GM12874 (cell line): ENCODE results near the gene DGKI.

Experiments used
- TF ChIP-seq, protein P1 (sequence below): IDR thresholded peaks from 2 replicates; pipeline ENCODE4 v1.5.1; 2011; ENCODE audit warnings: low read depth, mild to moderate bottlenecking, control low read depth, low read length, moderate library complexity; ENCODE audit not compliant: insufficient read depth

The DGKI gene

DNA sequence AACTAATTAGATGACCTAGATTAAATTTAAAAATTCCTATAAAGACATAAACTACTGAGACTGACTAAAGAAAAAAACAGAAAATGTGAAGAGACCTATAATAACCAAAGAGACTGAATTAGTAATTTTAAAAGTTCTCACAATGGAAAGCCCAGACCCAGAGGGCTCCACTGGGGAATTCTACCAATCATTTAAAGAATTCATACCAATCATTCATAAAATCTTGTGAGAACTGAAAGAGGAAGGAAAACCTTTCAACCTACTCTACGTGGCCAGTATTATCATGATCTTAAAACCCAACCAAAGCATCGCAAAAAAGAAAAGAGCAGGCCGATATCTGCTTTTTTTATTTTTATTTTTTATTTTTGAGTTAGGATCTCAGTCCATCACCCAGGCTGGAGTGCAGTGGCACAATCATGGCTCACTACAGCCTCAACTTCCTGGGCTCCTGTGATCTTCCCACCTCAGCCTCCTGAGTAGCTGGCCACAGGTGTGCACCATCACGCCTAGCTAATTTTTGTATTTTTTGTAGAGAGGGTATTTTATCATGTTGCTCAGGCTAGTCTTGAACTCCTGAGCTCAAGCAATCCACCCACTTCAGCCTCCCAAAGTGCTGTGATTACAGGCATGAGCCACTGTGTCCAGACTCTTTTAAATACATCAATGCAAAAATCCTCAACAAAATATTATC lies 48.6 kb downstream of the DGKI start:
- TF ChIP-seq, protein P1, sequence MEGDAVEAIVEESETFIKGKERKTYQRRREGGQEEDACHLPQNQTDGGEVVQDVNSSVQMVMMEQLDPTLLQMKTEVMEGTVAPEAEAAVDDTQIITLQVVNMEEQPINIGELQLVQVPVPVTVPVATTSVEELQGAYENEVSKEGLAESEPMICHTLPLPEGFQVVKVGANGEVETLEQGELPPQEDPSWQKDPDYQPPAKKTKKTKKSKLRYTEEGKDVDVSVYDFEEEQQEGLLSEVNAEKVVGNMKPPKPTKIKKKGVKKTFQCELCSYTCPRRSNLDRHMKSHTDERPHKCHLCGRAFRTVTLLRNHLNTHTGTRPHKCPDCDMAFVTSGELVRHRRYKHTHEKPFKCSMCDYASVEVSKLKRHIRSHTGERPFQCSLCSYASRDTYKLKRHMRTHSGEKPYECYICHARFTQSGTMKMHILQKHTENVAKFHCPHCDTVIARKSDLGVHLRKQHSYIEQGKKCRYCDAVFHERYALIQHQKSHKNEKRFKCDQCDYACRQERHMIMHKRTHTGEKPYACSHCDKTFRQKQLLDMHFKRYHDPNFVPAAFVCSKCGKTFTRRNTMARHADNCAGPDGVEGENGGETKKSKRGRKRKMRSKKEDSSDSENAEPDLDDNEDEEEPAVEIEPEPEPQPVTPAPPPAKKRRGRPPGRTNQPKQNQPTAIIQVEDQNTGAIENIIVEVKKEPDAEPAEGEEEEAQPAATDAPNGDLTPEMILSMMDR: no peak

DNA sequence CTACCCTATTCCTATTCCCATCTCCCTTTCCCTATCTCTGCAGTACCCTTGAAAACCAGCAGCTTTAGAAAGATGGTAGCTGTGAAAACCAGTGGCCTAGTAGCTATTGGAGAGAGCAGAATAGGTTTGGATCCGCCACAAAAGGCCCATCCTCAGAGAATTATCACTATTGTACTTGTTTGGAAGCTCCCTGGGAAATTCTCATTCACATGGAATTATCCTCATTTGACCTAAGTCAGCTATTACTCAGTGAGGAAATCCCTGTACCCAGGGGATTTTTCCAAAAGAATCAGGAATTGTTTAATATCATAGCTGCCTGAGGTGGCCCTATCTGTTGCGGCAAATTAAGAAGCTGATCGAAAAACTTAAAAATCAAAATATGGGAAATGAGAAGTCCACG lies 51.6 kb downstream of the DGKI start:
- TF ChIP-seq, protein P1: no peak

GRCh38 chr7:137791930-137792329 lies 54.8 kb downstream of the DGKI start:
- TF ChIP-seq, protein P1: no peak

DNA sequence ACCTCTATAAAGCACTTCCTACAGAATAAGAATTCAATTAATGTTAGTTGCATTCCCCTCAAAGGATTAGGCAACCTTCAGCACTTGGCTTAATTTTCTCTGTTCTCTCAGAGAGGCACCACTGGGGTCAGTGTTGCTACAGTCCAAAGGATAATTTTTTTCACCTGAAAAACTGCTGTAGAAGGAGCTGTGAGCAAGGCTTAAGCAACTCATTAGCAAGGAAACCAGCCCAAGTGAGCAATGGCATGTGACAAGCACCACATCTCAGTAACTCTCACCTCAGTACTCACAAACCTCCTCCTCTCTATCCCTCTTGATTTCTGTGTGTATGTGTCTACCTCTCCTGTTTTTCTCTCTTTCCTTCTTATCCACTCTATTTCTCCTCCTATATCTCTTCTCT lies 55.9 kb downstream of the DGKI start:
- TF ChIP-seq, protein P1: no peak

GRCh38 chr7:137789215-137789882 lies 57.4 kb downstream of the DGKI start:
- TF ChIP-seq, protein P1: no peak

- TF ChIP-seq, protein P1: no peak
These were observed 59.3 kb downstream of the DGKI start for GRCh38 chr7:137787301-137787976.

GRCh38 chr7:137778511-137778910 lies 68.3 kb downstream of the DGKI start:
- TF ChIP-seq, protein P1: no peak
